ENCODE data around the gene GIN1. TPM values are rescaled to one million over a fixed set of nuclear protein-coding genes. Genes with fewer than 3 reads are reported as not detected.
"Not testable (repeated sequence)": the region's sequence is repeated elsewhere in the genome, so short reads cannot be mapped to it uniquely, and the experiment has no call there.

Gene GIN1
- total RNA-seq, 1 experiment from 2014 or later: 6.6 TPM

GRCh38 chr5:103075442-103075841 lies 44.5 kb downstream of the GIN1 start:
- Histone ChIP-seq H4K8ac (replicated peaks; ENCODE audit: insufficient read length, low read depth, low read length) (no peak overlapping the region), H3K4me2 (ENCODE audit: insufficient read depth, insufficient read length, low read length) (no peak overlapping the region), H3T11ph (ENCODE audit: low read length) (no peak overlapping the region), H3K23me2 (ENCODE audit: insufficient read length, low read depth, low read length, poor library complexity, severe bottlenecking) (no peaks in the 10 kb centered on the region), H2BK12ac (ENCODE audit: insufficient read length, low read depth, low read length) (no peak overlapping the region), H3K27ac (ENCODE audit: insufficient read length, low read depth, low read length) (no peak overlapping the region), H2AFZ (ENCODE audit: low read length) (no peak overlapping the region), H3K56ac (ENCODE audit: insufficient read length, low read depth, low read length) (no peak overlapping the region), H3K9ac (ENCODE audit: extremely low read depth, insufficient read length, low read length) (no peak overlapping the region), H3K27me3 (ENCODE audit: insufficient read depth, low read length) (no peaks in the 10 kb centered on the region), H3K23ac (ENCODE audit: insufficient read length, low read depth, low read length) (no peak overlapping the region), H3K4ac (ENCODE audit: low read depth, low read length) (no peak overlapping the region), H3K18ac (ENCODE audit: insufficient read length, low read depth, low read length) (no peak overlapping the region), H3K9me3 (ENCODE audit: control insufficient read depth, low read depth, low read length) (peaks cover 4% of the 10 kb centered on the region), H4K20me1 (ENCODE audit: control insufficient read depth, insufficient read depth, insufficient read length) (no peaks in the 10 kb centered on the region), H3K79me2 (ENCODE audit: insufficient read depth, low read length) (no peaks in the 10 kb centered on the region), H3K4me1 (ENCODE audit: insufficient read depth, low read length) (no peaks in the 10 kb centered on the region), H3K79me1 (ENCODE audit: insufficient read depth, low read depth, low read length, poor library complexity, severe bottlenecking) (no peaks in the 10 kb centered on the region), H2BK120ac (ENCODE audit: low read depth, low read length, poor library complexity, severe bottlenecking) (no peak overlapping the region), H2BK20ac (ENCODE audit: low read depth, low read length, poor library complexity, severe bottlenecking) (no peak overlapping the region), H2AK5ac (ENCODE audit: insufficient read length, low read length) (no peak overlapping the region), H3K14ac (ENCODE audit: insufficient read depth, low read length) (no peak overlapping the region), H4K91ac (ENCODE audit: insufficient read length, low read depth, low read length) (no peak overlapping the region), H2BK15ac (ENCODE audit: low read depth, low read length) (no peak overlapping the region), H4K5ac (ENCODE audit: insufficient read length, low read depth, low read length) (no peak overlapping the region), H2BK5ac (ENCODE audit: insufficient read length, low read length) (no peak overlapping the region)
- DNase-seq: no peak
- H3K9me3 Mint-ChIP-seq: peaks cover 66 to 74% of the 10 kb centered on the region in 2 experiments
- peaks cover 10 to 42% (median 24%) of the 10 kb centered on the region in 3 experiments for H3K36me3 Mint-ChIP-seq (ENCODE audit: insufficient read depth in 1 of 3, low read depth in 3 of 3)
- no peaks in the 10 kb centered on the region for H3K27me3 Mint-ChIP-seq (ENCODE audit: low read depth)
- no peak overlapping the region for H3K27ac Mint-ChIP-seq
- no CpG with 5 or more reads among the region's 4 CpGs for WGBS (ENCODE audit: extremely low coverage, insufficient read length, low lambda C conversion rate)
- H3K4me1 Mint-ChIP-seq: no peaks in the 10 kb centered on the region
- TF ChIP-seq CTCF (conservative IDR thresholded peaks at IDR 0.05): no peak
- no peak overlapping the region for H3K4me3 Mint-ChIP-seq

- not testable (repeated sequence) for H3K4me1 Mint-ChIP-seq; H3K27me3 Mint-ChIP-seq (ENCODE audit: low read depth); H4K8ac ChIP-seq (replicated peaks; ENCODE audit: insufficient read length, low read depth, low read length); H3K23me2 ChIP-seq (ENCODE audit: insufficient read length, low read depth, low read length, poor library complexity, severe bottlenecking); H2BK120ac ChIP-seq (ENCODE audit: low read depth, low read length, poor library complexity, severe bottlenecking); H3K9me3 ChIP-seq (ENCODE audit: control insufficient read depth, low read depth, low read length); H3K14ac ChIP-seq (ENCODE audit: insufficient read depth, low read length); H3K79me2 ChIP-seq (ENCODE audit: insufficient read depth, low read length); H3T11ph ChIP-seq (ENCODE audit: low read length); H3K18ac ChIP-seq (ENCODE audit: insufficient read length, low read depth, low read length); H3K4me1 ChIP-seq (ENCODE audit: insufficient read depth, low read length); H2AFZ ChIP-seq (ENCODE audit: low read length); H3K4me2 ChIP-seq (ENCODE audit: insufficient read depth, insufficient read length, low read length); H3K27ac Mint-ChIP-seq; H4K5ac ChIP-seq (ENCODE audit: insufficient read length, low read depth, low read length); H2BK20ac ChIP-seq (ENCODE audit: low read depth, low read length, poor library complexity, severe bottlenecking); H3K79me1 ChIP-seq (ENCODE audit: insufficient read depth, low read depth, low read length, poor library complexity, severe bottlenecking); H2BK5ac ChIP-seq (ENCODE audit: insufficient read length, low read length); H3K4me3 Mint-ChIP-seq; H3K23ac ChIP-seq (ENCODE audit: insufficient read length, low read depth, low read length); H4K20me1 ChIP-seq (ENCODE audit: control insufficient read depth, insufficient read depth, insufficient read length); H2AK5ac ChIP-seq (ENCODE audit: insufficient read length, low read length); H2BK15ac ChIP-seq (ENCODE audit: low read depth, low read length); H2BK12ac ChIP-seq (ENCODE audit: insufficient read length, low read depth, low read length); DNase-seq; H3K4ac ChIP-seq (ENCODE audit: low read depth, low read length); H3K9ac ChIP-seq (ENCODE audit: extremely low read depth, insufficient read length, low read length); H4K91ac ChIP-seq (ENCODE audit: insufficient read length, low read depth, low read length); H3K56ac ChIP-seq (ENCODE audit: insufficient read length, low read depth, low read length); H3K27ac ChIP-seq (ENCODE audit: insufficient read length, low read depth, low read length); H3K27me3 ChIP-seq (ENCODE audit: insufficient read depth, low read length)
- H3K36me3 Mint-ChIP-seq (ENCODE audit: insufficient read depth in 1 of 3, low read depth in 3 of 3): peaks cover 10 to 33% (median 24%) of the 10 kb centered on the region in 3 experiments
- no CpG with 5 or more reads among the region's 4 CpGs for WGBS (ENCODE audit: extremely low coverage, insufficient read length, low lambda C conversion rate)
- H3K9me3 Mint-ChIP-seq: peaks cover 54 to 56% of the 10 kb centered on the region in 2 experiments
Measured at GRCh38 chr5:103073500-103073899, 46.4 kb downstream of the GIN1 start.
